SK-N-SH (cell line): Measurements from ENCODE around the gene NTSR1. TPM values are rescaled to one million over a fixed set of nuclear protein-coding genes. Genes with fewer than 3 reads are reported as not detected.

ENCODE experiments used
- CTCF ChIA-PET: fragments of 300-600, 350-600 bp; formaldehyde crosslinking; extraction: SDS; loops from one replicate; lab custom pipeline; 2021; lab: Yijun Ruan, JAX
- POLR2A ChIA-PET: fragments of 350-600 bp; sonication (Branson Sonifier 250); formaldehyde crosslinking; extraction: SDS; loops from one replicate; lab custom pipeline; 2020; ENCODE audit warnings: antibody characterized with exemption, inconsistent platforms; lab: Yijun Ruan, JAX
- DNase-seq: peaks from one replicate; pipeline ENCODE4 v3.0.0; 2012
- H2AFZ ChIP-seq: fragments of 200-600 bp; sonication (generic); 2 replicates; pipeline ENCODE4 v1.8.1; 2016; ENCODE audit warnings: antibody characterized with exemption, mild to moderate bottlenecking, low read depth
- H3F3A ChIP-seq: fragments of 200-600 bp; sonication (generic); replicated peaks from 2 replicates; pipeline ENCODE3; 2016; ENCODE audit warnings: antibody characterized with exemption, mild to moderate bottlenecking; ENCODE audit not compliant: insufficient read depth
- H3K27ac ChIP-seq, 2 experiments: fragments of 200-500 bp in 1 of 2; fragments of 200-600 bp in 1 of 2; sonication (Bioruptor generic) in 1 of 2; sonication (generic), shearing (Covaris generic) in 1 of 2; 2 replicates each; pipeline versions ENCODE4 v1.5.1 to v1.6.1; 2014 to 2016; ENCODE audit warnings: low read depth in 2 of 2, inconsistent platforms in 1 of 2, low read length in 1 of 2, mild to moderate bottlenecking in 1 of 2, mixed read lengths in 1 of 2
- H3K27me3 ChIP-seq: fragments of 200-600 bp; sonication (generic), shearing (Covaris generic); 2 replicates; pipeline ENCODE4 v1.6.1; 2016; ENCODE audit warnings: mixed run types; ENCODE audit not compliant: insufficient read depth
- H3K36me3 ChIP-seq, 2 experiments: fragments of 200-500 bp in 1 of 2; fragments of 200-600 bp in 1 of 2; sonication (Bioruptor generic) in 1 of 2; sonication (generic) in 1 of 2; replicated peaks in 1 of 2; 2 replicates each; pipeline versions ENCODE3 to v1.5.1; 2014 to 2016; ENCODE audit warnings: low read length in 1 of 2, mild to moderate bottlenecking in 1 of 2; ENCODE audit not compliant: insufficient read depth in 2 of 2, control insufficient read depth in 1 of 2
- H3K4me1 ChIP-seq, 2 experiments: fragments of 200-500 bp in 1 of 2; fragments of 200-600 bp in 1 of 2; sonication (Bioruptor generic) in 1 of 2; sonication (generic), shearing (Covaris generic) in 1 of 2; 2 replicates each; pipeline versions ENCODE4 v1.5.1 to v1.6.1; 2014 to 2016; ENCODE audit warnings: low read depth in 1 of 2, low read length in 1 of 2, mixed run types in 1 of 2; ENCODE audit not compliant: insufficient read depth in 2 of 2, control insufficient read depth in 1 of 2
- H3K4me2 ChIP-seq: fragments of 200-600 bp; sonication (generic), shearing (Covaris generic); 2 replicates; pipeline ENCODE4 v1.6.1; 2017; ENCODE audit warnings: mixed run types
- H3K4me3 ChIP-seq, 2 experiments: fragments of 200-500 bp in 1 of 2; fragments of 200-600 bp in 1 of 2; sonication (Bioruptor generic) in 1 of 2; sonication (generic), shearing (Covaris generic) in 1 of 2; 2 replicates each; pipeline versions ENCODE4 v1.5.1 to v1.8.1; 2014 to 2016; ENCODE audit warnings: low read depth in 2 of 2, inconsistent platforms in 1 of 2, low read length in 1 of 2, mild to moderate bottlenecking in 1 of 2, mixed read lengths in 1 of 2, moderate library complexity in 1 of 2
- H3K79me2 ChIP-seq: fragments of 200-600 bp; sonication (generic); 2 replicates; pipeline ENCODE4 v1.8.1; 2017; ENCODE audit warnings: mild to moderate bottlenecking; ENCODE audit not compliant: insufficient read depth
- H3K9ac ChIP-seq: fragments of 200-600 bp; sonication (generic); 2 replicates; pipeline ENCODE4 v1.6.1; 2017; ENCODE audit warnings: mixed run types
- H3K9me2 ChIP-seq: fragments of 200-600 bp; sonication (generic); 2 replicates; pipeline ENCODE4 v1.6.1; 2017; ENCODE audit warnings: mixed run types
- H3K9me3 ChIP-seq: fragments of 200-600 bp; sonication (generic); 2 replicates; pipeline ENCODE4 v1.6.1; 2017; ENCODE audit warnings: mixed run types, mild to moderate bottlenecking, moderate library complexity
- H4K20me1 ChIP-seq: fragments of 200-600 bp; sonication (generic); 2 replicates; pipeline ENCODE4 v1.6.1; 2017; ENCODE audit warnings: mild to moderate bottlenecking, mixed run types; ENCODE audit not compliant: insufficient read depth
- GATA2 ChIP-seq: sonication (generic); formaldehyde crosslinking; IDR thresholded peaks from 2 replicates; pipeline ENCODE4 v1.5.0; 2020; ENCODE audit warnings: mild to moderate bottlenecking, missing genetic modification reagents
- IRF3 ChIP-seq: fragments of 150-350 bp; IDR thresholded peaks from 2 replicates; pipeline ENCODE4 v1.6.1; 2016; ENCODE audit warnings: mild to moderate bottlenecking, low read depth, low read length
- JUND ChIP-seq: IDR thresholded peaks from 2 replicates; pipeline ENCODE4 v1.4.0; 2012
- POLR2AphosphoS5 ChIP-seq: IDR thresholded peaks from 2 replicates; pipeline ENCODE4 v1.6.1; 2012; ENCODE audit warnings: low read depth, low read length
- REST ChIP-seq: IDR thresholded peaks from 2 replicates; pipeline ENCODE4 v1.6.1; 2012; ENCODE audit warnings: mild to moderate bottlenecking, low read depth, low read length, moderate library complexity
- TAF1 ChIP-seq: IDR thresholded peaks from 2 replicates; pipeline ENCODE4 v1.6.1; 2012; ENCODE audit warnings: low read depth, mild to moderate bottlenecking, low read length, moderate library complexity, borderline replicate concordance
- TEAD4 ChIP-seq: IDR thresholded peaks from 2 replicates; pipeline ENCODE4 v1.4.0; 2012; ENCODE audit warnings: mild to moderate bottlenecking, borderline replicate concordance; ENCODE audit not compliant: insufficient read depth
- USF1 ChIP-seq: IDR thresholded peaks from 2 replicates; pipeline ENCODE4 v1.4.0; 2012; ENCODE audit warnings: low read depth, borderline replicate concordance
- ZBTB33 ChIP-seq: IDR thresholded peaks from 2 replicates; pipeline ENCODE4 v1.4.0; 2012; ENCODE audit warnings: low read depth, borderline replicate concordance
- WGBS: methylation state at CpG from one replicate; pipeline ENCODE4 v1.1.6; 2017; ENCODE audit warnings: low lambda C conversion rate; 5-methylcytosine and 5-hydroxymethylcytosine counted together
- polyA plus RNA-seq, 3 experiments: library from polyadenylated mRNA; depleted of rRNA; stranded (reverse); fragments of >200 nt; gene quantifications; 2 replicates each; pipeline ENCODE4 v1.2.3, GENCODE V29; 2012

The NTSR1 gene
- polyA plus RNA-seq, 1 of the 3 experiments (the other 2 are of a cell fraction) = 8.2 TPM

- TF ChIP-seq TAF1 (no peak), POLR2AphosphoS5 (no peak), TEAD4 (no peak)
These were observed 64.0 kb downstream of the NTSR1 start (continued) for GRCh38 chr20:62772619-62772989.

- H3K9me2 ChIP-seq = no peaks in the 10 kb centered on the region
- no peaks in the 10 kb centered on the region for H3F3A ChIP-seq
- CTCF ChIA-PET = interaction anchor here (1.2 to 1.6 kb wide), 2 partner anchors 18 to 35 kb away, joined by 3 to 11 read pairs; no protein-coding TSS in a partner anchor
- no peak overlapping the region for H3K4me2 ChIP-seq
- no peaks in the 10 kb centered on the region for H3K9me3 ChIP-seq
- no peak overlapping the region for H3K4me3 ChIP-seq
- H3K27me3 ChIP-seq = no peaks in the 10 kb centered on the region
- peaks cover 0 to 20% of the 10 kb centered on the region in 2 experiments; a peak in 1 of 4 replicates for H3K4me1 ChIP-seq
- 52% methylated on average over 15 of the region's 19 CpGs for WGBS
- H3K9ac ChIP-seq = no peak overlapping the region
- no peak overlapping the region for H2AFZ ChIP-seq
- no peak for DNase-seq
- no peak overlapping the region for H3K27ac ChIP-seq
- POLR2A ChIA-PET = no interaction called here
- no peak for TF ChIP-seq USF1
- TF ChIP-seq GATA2 = no peak
- no peak for TF ChIP-seq IRF3
- no peak for TF ChIP-seq ZBTB33
- no peak for TF ChIP-seq JUND
- TF ChIP-seq REST = no peak
- H3K79me2 ChIP-seq = no peaks in the 10 kb centered on the region
- H4K20me1 ChIP-seq = no peaks in the 10 kb centered on the region
- H3K36me3 ChIP-seq = no peaks in the 10 kb centered on the region
These were observed 64.6 kb downstream of the NTSR1 start for GRCh38 chr20:62772990-62773844.
